Measurements from ENCODE around the gene CTBP1.

DNA sequence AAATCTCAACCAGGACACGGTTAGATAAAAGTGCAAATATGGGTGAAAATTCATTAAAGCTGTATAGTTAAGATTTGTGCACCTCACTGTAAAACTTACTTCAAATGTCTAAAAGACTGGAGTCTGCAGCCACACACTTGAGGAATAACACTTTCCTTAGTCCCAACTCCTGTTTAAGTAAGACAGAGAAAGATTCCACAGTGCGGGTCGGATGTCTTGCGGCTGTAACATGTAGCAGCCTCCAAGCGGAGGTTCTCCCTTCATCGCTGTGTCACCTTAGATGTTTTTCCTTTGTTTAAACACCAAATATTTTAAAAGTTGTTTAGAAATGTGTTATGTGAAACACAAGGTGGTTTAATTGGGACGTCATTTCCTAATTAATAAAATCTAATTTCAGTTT, 39.9 kb upstream of the CTBP1 start:
- TF ChIP-seq, protein P1, sequence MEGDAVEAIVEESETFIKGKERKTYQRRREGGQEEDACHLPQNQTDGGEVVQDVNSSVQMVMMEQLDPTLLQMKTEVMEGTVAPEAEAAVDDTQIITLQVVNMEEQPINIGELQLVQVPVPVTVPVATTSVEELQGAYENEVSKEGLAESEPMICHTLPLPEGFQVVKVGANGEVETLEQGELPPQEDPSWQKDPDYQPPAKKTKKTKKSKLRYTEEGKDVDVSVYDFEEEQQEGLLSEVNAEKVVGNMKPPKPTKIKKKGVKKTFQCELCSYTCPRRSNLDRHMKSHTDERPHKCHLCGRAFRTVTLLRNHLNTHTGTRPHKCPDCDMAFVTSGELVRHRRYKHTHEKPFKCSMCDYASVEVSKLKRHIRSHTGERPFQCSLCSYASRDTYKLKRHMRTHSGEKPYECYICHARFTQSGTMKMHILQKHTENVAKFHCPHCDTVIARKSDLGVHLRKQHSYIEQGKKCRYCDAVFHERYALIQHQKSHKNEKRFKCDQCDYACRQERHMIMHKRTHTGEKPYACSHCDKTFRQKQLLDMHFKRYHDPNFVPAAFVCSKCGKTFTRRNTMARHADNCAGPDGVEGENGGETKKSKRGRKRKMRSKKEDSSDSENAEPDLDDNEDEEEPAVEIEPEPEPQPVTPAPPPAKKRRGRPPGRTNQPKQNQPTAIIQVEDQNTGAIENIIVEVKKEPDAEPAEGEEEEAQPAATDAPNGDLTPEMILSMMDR (IDR thresholded peaks at IDR 0.05; ENCODE audit: insufficient read depth, low read length): no peak
- no peak for TF ChIP-seq POLR2AphosphoS5 (IDR thresholded peaks at IDR 0.05; ENCODE audit: low read depth)
- no peak for TF ChIP-seq REST (IDR thresholded peaks at IDR 0.05; ENCODE audit: insufficient replicate concordance, low read depth)
- TF ChIP-seq GABPA (IDR thresholded peaks at IDR 0.05; ENCODE audit: low read depth): no peak
- TF ChIP-seq SPI1 (IDR thresholded peaks at IDR 0.05; ENCODE audit: borderline replicate concordance, low read depth): no peak
